Gastrocnemius medialis (tissue), 4 donors: ENCODE measurements around the gene FAM241A.

Experiments used
- POLR2A ChIP-seq, 2 donors: fragments of 450-650 bp; IDR thresholded peaks; one replicate each; pipeline ENCODE4 v1.6.1; 2017; ENCODE audit warnings: antibody characterized with exemption in 2 of 2, mild to moderate bottlenecking in 2 of 2, moderate library complexity in 2 of 2
- TF ChIP-seq, protein P1 (sequence below), 5 experiments: fragments of 450-650 bp in 3 of 5; fragments of 200-600 bp in 2 of 5; sonication (generic) in 2 of 5; IDR thresholded peaks in 4 of 5; conservative IDR thresholded peaks in 1 of 5; 1 replicate in 4 of 5; 2 replicates in 1 of 5; pipeline ENCODE4 v1.5.1; 2016 to 2019; ENCODE audit warnings: antibody characterized with exemption in 5 of 5, mild to moderate bottlenecking in 3 of 5, moderate library complexity in 3 of 5

DNA sequence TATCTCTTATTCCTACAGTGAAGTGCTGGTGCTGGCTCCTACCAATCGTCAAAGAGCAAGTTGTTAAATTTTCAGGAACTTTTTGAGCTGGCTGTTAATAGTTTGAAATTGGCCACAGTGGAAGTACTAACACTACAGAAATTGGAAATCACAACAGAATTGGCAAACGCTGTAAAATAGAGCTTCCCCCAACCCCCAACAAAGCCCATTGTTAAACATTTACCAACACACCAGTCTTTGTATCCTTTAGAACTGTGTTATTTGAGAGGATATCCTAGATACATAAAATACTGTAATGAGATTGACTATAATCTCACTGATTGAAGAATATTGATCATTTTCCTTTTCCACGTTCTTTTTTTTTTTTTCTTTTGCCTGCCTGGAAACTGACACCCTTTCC, 37.4 kb downstream of the FAM241A start:
- TF ChIP-seq, protein P1, sequence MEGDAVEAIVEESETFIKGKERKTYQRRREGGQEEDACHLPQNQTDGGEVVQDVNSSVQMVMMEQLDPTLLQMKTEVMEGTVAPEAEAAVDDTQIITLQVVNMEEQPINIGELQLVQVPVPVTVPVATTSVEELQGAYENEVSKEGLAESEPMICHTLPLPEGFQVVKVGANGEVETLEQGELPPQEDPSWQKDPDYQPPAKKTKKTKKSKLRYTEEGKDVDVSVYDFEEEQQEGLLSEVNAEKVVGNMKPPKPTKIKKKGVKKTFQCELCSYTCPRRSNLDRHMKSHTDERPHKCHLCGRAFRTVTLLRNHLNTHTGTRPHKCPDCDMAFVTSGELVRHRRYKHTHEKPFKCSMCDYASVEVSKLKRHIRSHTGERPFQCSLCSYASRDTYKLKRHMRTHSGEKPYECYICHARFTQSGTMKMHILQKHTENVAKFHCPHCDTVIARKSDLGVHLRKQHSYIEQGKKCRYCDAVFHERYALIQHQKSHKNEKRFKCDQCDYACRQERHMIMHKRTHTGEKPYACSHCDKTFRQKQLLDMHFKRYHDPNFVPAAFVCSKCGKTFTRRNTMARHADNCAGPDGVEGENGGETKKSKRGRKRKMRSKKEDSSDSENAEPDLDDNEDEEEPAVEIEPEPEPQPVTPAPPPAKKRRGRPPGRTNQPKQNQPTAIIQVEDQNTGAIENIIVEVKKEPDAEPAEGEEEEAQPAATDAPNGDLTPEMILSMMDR (IDR thresholded peaks at IDR 0.05 in 4 of 5, conservative IDR thresholded peaks at IDR 0.05 in 1 of 5), result no peak
- TF ChIP-seq POLR2A (IDR thresholded peaks at IDR 0.05), result no peak
